ENCODE data around the gene CPNE9. TPM values are rescaled to one million over a fixed set of nuclear protein-coding genes. Genes with fewer than 3 reads are reported as not detected.

CPNE9 gene
- total and polyA plus RNA-seq, 7 donors, result 0.05 TPM; not detected in 6

GRCh38 chr3:9731206-9732079 is 27.8 kb downstream of the CPNE9 start, which contains the start of gene BRPF1:
TSS of gene BRPF1 (plus strand) at chr3:9731735. CDS start at chr3:9734141, 2,406 bp downstream.
- peak within 1 kb of the TSS; percentile 95 for H3K4me3 ChIP-seq
- peak within 1 kb of the TSS; percentile 100 for H3K27ac ChIP-seq
- intact Hi-C loops (cut with DNase I), result loop anchor here in 1 of 2 donors (1.0 kb wide), 1 partner anchor 18 kb away; the partner anchor contains the start of gene OGG1
- ATAC-seq (peak; percentile 97 to 98 (median 98)), DNase-seq (peak; percentile 100)
- TF ChIP-seq, protein P1, sequence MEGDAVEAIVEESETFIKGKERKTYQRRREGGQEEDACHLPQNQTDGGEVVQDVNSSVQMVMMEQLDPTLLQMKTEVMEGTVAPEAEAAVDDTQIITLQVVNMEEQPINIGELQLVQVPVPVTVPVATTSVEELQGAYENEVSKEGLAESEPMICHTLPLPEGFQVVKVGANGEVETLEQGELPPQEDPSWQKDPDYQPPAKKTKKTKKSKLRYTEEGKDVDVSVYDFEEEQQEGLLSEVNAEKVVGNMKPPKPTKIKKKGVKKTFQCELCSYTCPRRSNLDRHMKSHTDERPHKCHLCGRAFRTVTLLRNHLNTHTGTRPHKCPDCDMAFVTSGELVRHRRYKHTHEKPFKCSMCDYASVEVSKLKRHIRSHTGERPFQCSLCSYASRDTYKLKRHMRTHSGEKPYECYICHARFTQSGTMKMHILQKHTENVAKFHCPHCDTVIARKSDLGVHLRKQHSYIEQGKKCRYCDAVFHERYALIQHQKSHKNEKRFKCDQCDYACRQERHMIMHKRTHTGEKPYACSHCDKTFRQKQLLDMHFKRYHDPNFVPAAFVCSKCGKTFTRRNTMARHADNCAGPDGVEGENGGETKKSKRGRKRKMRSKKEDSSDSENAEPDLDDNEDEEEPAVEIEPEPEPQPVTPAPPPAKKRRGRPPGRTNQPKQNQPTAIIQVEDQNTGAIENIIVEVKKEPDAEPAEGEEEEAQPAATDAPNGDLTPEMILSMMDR (IDR thresholded peaks at IDR 0.05), result no peak
- H3K36me3 ChIP-seq (ENCODE audit: insufficient read depth in 1 of 2, low read depth in 1 of 2), result peaks cover 0 to 27% of the 10 kb centered on the region in 2 donors
- H3K4me1 ChIP-seq, result peaks cover 17% of the 10 kb centered on the region
- WGBS, 3 donors, result 0 to 1% (median 1%) methylated on average over 66 to 88 of the region's 88 CpGs
- no peaks in the 10 kb centered on the region for H3K9me3 ChIP-seq
- H3K27me3 ChIP-seq (ENCODE audit: insufficient read depth in 3 of 3, low read length in 2 of 3), result no peaks in the 10 kb centered on the region

- H3K4me1 ChIP-seq, result peaks cover 17% of the 10 kb centered on the region
- intact Hi-C loops (cut with DNase I), result no loop called here
- H3K27ac ChIP-seq, result peak overlapping the region; percentile 100
- ATAC-seq (peak in 3 of 4 donors; percentile 5 to 28 (median 23)), DNase-seq (no peak)
- no peaks in the 10 kb centered on the region for H3K9me3 ChIP-seq
- H3K36me3 ChIP-seq (ENCODE audit: insufficient read depth in 1 of 2, low read depth in 1 of 2), result peaks cover 0 to 35% of the 10 kb centered on the region in 2 donors
- H3K4me3 ChIP-seq, result peak overlapping the region; percentile 95
- no peaks in the 10 kb centered on the region for H3K27me3 ChIP-seq (ENCODE audit: insufficient read depth in 3 of 3, low read length in 2 of 3)
- 1 to 2% (median 1%) methylated on average over 30 to 41 of the region's 41 CpGs for WGBS, 3 donors
- TF ChIP-seq, protein P1 (IDR thresholded peaks at IDR 0.05), result no peak
Observed at GRCh38 chr3:9732080-9732739, 28.6 kb downstream of the CPNE9 start.

- Histone ChIP-seq H3K27me3 (ENCODE audit: insufficient read depth in 3 of 3, low read length in 2 of 3) (no peaks in the 10 kb centered on the region), H3K27ac (peak overlapping the region; percentile 100), H3K4me3 (peak overlapping the region; percentile 95), H3K36me3 (ENCODE audit: insufficient read depth in 1 of 2, low read depth in 1 of 2) (peaks cover 0 to 40% of the 10 kb centered on the region in 2 donors), H3K4me1 (peaks cover 17% of the 10 kb centered on the region), H3K9me3 (no peaks in the 10 kb centered on the region)
- intact Hi-C loops (cut with DNase I), result no loop called here
- TF ChIP-seq, protein P1 (IDR thresholded peaks at IDR 0.05), result no peak
- 21 to 32% (median 27%) methylated on average over 7 of the region's 7 CpGs for WGBS, 3 donors
- ATAC-seq (no peak), DNase-seq (no peak)
Observed at GRCh38 chr3:9732740-9733115, 29.1 kb downstream of the CPNE9 start.

DNA sequence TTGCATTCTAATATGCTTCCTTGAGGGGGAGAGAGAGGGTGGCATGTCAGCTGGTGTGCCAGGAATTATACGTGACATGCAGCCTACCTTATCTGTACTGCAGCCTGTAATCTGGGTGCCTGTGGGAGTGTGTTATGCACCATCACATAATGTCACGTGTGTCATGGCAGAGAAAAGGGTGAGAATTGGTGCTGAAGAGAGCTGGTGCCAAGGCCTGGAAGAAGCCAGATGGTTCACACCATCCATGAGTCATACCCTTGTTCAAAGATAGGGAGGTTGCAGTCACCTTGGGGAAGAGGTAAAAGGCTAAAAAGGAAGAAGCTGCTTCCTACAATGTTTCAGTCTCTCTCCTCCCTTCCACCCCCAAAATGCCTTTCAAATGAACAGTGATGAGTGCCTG is 33.2 kb downstream of the CPNE9 start:
- Histone ChIP-seq H3K27me3 (ENCODE audit: insufficient read depth in 3 of 3, low read length in 2 of 3) (no peaks in the 10 kb centered on the region), H3K4me3 (no peak overlapping the region), H3K36me3 (ENCODE audit: insufficient read depth in 1 of 2, low read depth in 1 of 2) (peaks cover 19 to 81% of the 10 kb centered on the region in 2 donors), H3K4me1 (peaks cover 17% of the 10 kb centered on the region), H3K27ac (no peak overlapping the region), H3K9me3 (no peaks in the 10 kb centered on the region)
- DNase-seq (no peak), ATAC-seq (no peak)
- TF ChIP-seq, protein P1 (IDR thresholded peaks at IDR 0.05), result no peak
- intact Hi-C loops (cut with DNase I), result no loop called here
- WGBS, 3 donors, result 59 to 74% (median 69%) methylated on average over 2 of the region's 2 CpGs

All from psoas muscle (tissue), 8 donors.